GM18508 (cell line): ENCODE measurements around the gene CBFA2T3.

Source experiments
- ATAC-seq: cut with Tn5 transposase; IDR thresholded peaks from one replicate; pipeline ENCODE4 v1.9.1; 2021; ENCODE audit warnings: moderate number of reproducible peaks; ENCODE audit not compliant: insufficient read depth, unreplicated experiment

Gene CBFA2T3

DNA sequence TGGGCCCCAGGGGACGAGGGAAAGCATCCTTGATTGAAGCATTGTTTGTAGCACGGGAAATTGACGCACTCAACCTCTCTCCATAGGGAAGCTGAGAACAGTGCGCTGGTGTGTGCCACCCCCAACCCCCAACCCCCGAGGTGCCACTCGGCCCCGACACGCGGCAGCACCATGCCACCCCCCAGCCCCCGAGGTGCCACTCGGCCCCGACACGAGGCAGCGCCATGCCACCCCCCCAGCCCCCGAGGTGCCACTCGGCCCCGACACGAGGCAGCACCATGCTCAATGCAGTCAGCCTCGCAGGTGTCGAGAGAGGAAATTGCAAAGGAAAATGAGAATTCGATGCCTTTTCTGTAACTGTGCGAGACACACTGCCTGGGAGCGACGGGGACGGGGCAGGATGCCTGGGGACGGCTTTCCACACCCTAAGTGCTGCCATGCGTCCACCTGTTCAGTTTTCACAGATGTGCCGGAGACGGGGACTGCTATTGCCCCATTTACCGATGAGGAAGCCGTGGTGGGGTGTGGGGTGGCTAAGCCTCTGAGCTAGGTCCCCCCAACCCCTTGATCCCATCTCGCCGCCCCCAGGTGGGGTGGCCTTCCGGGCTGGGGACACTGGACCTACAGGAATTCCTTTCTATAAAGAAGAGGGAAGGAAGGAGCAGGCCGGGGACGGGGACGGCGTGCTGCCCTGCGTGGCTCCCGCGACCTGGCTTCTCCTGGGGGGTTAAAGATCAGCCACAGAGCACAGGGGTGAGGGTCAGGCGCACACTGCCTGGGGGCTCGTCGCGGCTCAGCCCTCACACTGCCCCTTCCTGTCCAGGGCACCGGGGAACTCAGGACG, 9.8 kb downstream of the CBFA2T3 start:
- ATAC-seq = no peak

- no peak for ATAC-seq
These were observed 11.1 kb downstream of the CBFA2T3 start for GRCh38 chr16:88965826-88966480.

- no peak for ATAC-seq
These were observed 11.6 kb downstream of the CBFA2T3 start for GRCh38 chr16:88965411-88965810.

GRCh38 chr16:88964636-88965035, 12.4 kb downstream of the CBFA2T3 start:
- no peak for ATAC-seq

GRCh38 chr16:88963583-88963982, 13.4 kb downstream of the CBFA2T3 start:
- no peak for ATAC-seq

DNA sequence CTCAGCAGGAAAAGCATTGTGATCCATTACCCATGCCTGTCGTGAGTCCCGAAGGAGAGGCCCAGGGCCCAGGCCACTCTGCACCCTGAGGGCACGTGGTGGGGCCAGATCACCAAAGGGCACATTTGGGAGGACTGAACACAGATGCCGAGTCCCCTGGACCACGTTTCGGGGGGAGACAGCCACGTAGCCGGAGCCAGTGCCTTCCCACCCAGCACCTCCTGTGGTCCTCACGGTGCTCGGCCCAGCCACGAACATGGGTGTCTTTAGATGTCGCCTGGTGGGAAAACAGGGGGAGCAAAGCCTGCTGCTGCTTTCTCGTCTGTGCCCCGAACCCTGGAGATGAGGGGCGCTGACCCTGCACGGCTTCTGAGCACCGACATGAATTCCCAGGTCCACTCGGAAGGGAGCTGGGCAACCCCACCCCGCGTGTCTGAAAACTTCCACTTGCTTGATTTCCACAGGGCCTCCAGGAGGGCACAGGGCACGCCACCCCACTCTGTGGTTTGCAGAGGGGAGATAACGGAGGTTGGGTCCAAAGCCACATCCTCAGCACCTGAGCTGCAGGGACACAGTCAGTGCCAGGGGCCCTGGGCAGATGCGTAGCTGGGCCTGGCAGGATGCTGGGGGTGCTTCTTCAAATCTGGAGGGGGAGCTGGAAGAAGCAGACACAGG, 14.4 kb downstream of the CBFA2T3 start:
- ATAC-seq = no peak

GRCh38 chr16:88961011-88961410, 16.0 kb downstream of the CBFA2T3 start:
- ATAC-seq = no peak

DNA sequence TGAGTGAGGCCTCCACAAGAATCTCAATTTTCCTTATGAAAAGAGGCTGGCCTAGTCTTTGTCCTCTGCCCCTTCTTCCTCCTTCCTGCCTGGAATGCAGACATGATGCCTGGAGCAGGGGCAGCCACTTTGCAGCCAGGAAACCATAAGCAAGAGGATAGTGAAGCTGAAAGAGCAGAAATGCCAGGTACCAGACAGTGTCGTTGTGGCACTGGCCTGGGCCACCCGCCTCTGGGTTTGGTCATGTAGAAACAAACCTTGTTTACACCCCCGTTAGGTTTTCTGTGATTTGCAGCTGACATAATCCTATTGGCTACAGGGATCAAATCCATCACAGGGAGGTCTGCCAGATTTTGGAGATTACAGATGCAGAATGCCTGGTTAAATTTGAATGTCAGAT, 16.5 kb downstream of the CBFA2T3 start:
- no peak for ATAC-seq

- ATAC-seq = no peak
These were observed 18.0 kb downstream of the CBFA2T3 start for GRCh38 chr16:88959022-88959421.

- no peak for ATAC-seq
These were observed 19.0 kb downstream of the CBFA2T3 start for GRCh38 chr16:88957887-88958577.

DNA sequence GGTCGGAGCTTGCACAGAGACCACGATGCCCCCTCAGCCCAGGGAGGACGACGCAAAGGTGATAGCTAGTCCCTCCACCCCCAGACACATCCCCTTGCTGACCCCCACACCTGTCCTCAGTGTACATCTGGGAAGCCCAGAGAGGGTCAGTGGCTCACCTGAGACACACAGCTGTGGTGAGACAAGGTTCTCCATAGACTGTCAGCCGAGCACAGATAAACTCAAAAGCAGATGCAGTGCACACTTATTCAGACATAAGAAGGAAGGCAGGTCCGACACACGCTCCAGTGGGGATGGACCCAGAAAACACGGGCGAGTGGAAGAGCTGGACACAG, 19.6 kb downstream of the CBFA2T3 start:
- ATAC-seq = no peak

GRCh38 chr16:88956546-88957432, 20.2 kb downstream of the CBFA2T3 start:
- ATAC-seq = no peak

DNA sequence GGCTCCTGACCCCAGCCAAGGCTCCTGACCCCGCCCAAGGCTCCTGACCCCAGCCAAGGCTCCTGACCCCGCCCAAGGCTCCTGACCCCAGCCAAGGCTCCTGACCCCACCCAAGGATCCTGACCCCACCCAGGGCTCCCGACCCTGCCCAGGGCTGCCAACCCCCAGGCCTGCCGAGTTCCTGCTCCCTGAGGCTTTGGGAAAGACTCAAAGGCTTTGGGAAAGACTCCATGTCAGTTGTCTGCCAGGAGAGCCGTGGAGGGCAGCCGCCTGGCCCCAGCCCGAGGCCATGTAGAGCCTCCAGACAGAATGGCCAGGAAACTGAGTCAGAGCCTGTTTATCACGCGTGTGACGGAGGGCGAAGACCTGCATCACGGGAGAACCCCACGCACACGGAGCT, 21.1 kb downstream of the CBFA2T3 start:
- ATAC-seq = no peak

GRCh38 chr16:88953003-88953690, 23.9 kb downstream of the CBFA2T3 start:
- no peak for ATAC-seq

DNA sequence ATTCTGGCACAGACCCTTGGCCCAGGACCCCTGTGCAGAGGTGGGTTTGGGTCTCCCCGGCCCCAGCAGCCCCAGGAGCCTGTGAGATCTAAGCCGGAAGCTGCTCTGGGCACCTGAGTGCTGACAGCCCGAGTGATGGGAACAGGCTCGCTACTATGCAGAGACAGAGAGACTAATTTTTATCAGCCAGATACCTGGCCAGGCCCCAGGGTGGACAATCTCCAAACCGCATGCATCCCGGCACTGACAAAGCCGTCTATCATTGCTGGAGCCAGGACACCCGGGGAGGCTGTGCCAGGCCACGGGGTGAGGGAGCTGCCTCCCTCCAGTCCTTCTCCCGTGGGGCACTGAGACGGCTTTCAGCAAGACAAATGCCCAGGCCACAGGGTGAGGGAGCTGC, 25.0 kb downstream of the CBFA2T3 start:
- ATAC-seq = no peak

DNA sequence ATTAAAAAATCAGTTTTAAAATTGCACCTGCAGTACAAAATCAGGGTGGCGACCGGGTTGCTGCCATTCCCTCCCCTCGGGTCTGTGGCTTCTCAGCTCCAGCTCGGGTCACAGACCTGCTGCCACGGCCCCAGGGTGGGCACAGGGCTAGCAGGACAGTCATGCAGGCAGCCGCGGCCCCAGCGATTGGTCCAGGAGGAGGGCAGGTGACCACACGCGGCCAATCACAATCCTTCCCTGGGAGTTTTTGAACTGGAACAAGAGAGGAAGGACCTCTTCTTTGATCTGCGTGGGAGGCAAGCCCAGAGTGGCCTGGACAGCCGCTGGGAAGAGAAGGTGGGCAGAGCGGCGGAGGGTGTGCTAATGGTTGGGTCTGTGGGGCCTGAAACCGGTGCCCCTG, 25.5 kb downstream of the CBFA2T3 start:
- no peak for ATAC-seq

DNA sequence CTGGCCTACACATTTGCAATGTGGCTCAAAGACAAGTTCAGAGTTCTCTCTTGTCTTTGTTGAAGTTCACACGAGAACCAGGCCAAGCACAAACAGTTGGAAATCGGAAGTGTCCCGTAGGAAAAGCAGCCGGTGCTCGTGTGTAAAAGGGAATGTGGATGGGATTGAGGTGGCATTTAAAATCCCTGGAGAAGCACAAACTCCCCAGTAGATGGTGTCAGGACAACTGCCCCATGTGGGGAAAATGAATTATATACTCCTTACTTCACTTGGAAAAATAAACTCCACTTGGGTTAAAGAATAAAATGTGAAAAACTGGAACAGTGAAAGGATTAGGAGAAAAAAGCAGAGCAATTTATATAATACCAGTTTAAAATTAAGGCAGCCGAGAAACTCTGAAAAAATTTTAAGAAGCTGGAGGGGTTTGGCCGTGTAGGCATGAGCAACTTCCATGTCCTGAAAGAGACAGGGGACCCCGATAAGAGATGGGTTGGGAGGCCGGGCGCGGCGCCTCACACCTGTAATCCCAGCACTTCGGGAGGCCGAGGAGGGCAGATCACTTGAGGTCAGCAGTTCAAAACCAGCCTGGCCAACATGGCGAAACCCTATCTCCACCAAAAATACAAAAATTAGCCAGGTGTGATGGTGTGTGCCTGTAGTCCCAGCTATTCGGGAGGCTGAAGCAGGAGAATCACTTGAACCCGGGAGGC, 28.1 kb downstream of the CBFA2T3 start:
- ATAC-seq = no peak

- no peak for ATAC-seq
These were observed 31.5 kb downstream of the CBFA2T3 start for GRCh38 chr16:88945473-88945872.

- ATAC-seq = no peak
These were observed 33.3 kb downstream of the CBFA2T3 start for GRCh38 chr16:88943741-88944140.
